Measurements from ENCODE around the gene MAD1L1.

Gene MAD1L1

GRCh38 chr7:2152646-2153045 is 80.1 kb downstream of the MAD1L1 start:
- DNase-seq: no peak

- DNase-seq: no peak
Measured at GRCh38 chr7:2151801-2152612, 80.7 kb downstream of the MAD1L1 start.

DNA sequence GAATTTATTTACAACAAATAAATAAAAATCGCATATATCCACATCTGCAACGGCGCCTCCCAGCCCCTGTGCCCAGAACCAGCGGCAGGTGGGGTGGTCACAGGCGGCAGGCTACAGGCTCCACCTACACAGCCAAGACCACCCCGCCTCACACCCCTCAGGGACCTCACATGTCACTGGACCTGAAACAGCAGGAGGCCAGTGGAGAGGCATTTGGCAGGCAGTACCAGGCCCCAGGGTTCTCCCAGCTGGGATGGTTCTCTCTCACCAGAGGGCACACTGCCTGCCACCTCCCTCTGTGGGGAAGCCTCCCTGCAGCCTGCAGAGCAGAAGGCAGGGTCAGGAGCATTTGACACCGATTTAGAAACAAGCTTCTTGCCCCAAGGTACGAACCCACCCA is 81.5 kb downstream of the MAD1L1 start:
- DNase-seq: no peak

GRCh38 chr7:2150445-2150815 is 82.3 kb downstream of the MAD1L1 start:
- no peak for DNase-seq

GRCh38 chr7:2149672-2150444 is 82.9 kb downstream of the MAD1L1 start:
- DNase-seq: no peak

GRCh38 chr7:2148814-2149213 is 83.9 kb downstream of the MAD1L1 start:
- DNase-seq: no peak

DNA sequence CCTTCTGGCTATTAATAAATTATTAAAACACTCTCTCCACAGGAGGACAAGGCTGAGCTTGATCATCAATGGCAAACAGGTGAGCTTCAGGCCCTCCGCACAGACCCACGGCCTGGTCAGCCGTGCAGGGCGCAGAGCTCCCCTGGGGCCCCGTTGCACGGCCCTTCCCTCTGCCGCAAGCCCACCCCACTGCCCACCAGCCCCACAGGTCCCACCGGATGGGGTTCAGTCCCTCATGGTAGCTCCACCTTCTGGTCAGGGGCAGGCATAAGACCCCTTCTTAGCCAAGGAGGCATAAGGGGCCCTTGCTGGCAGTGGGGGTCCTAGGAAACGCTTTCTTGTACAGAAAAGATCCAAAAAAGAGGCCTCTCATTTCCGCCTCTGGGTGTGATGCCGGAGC is 84.6 kb downstream of the MAD1L1 start:
- no peak for DNase-seq

GRCh38 chr7:2146676-2147472 is 85.9 kb downstream of the MAD1L1 start:
- DNase-seq: no peak

DNA sequence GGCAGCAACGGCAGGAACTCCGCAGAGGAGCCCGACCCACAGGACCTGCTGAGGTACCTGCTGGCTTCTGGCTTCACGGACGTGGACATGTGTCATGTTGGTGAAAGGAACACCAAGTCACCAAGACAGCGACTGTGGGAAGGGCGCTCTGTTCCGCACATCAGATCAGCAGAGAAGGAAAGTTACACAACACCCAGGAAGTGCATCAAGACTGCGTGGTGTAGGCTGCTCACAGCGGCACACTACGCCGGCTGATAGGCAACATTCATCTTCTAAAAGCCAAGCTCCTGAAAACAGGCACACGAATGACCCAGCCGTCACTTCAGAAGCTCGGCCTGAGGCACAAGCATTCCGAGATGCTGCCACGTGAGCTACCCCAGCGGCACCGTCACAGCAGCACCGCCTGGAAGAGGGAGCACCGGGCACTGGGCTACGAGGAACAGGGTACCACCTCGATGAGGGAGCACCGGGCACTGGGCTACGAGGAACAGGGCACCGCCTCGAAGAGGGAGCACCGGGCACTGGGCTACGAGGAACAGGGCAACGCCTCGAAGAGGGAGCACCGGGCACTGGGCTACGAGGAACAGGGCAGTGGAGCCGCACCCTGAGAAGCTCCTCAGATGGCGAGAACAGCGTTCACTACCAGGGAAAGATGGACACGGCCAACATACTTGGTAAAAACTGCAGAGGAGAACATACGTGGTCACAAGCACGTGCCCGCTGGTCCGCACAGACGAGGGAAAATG is 86.7 kb downstream of the MAD1L1 start:
- no peak for DNase-seq

DNA sequence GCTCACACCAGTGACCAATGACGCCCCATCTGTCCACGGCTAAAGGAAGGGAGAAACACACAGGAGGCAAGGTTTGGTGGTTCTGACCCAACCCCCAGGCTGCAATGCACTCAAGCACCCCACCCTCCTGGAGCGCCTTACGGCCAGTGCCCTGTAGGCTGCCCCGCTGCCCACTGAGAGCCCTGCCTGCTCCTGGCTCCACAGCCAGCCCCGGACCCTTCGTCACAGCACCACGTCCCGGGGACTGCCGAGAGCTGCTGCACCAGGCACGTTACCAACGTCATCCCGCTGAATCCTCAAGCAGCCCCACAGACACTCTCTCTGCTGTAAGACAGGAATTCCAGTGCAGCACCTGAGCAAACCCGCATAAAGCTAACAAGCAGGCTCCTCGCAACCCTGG is 87.8 kb downstream of the MAD1L1 start:
- DNase-seq: no peak

GRCh38 chr7:2143981-2144595 is 88.7 kb downstream of the MAD1L1 start:
- DNase-seq: no peak

GRCh38 chr7:2143450-2143849 is 89.3 kb downstream of the MAD1L1 start:
- no peak for DNase-seq

- DNase-seq: no peak
Measured at GRCh38 chr7:2142386-2142785, 90.4 kb downstream of the MAD1L1 start.

GRCh38 chr7:2141651-2142050 is 91.1 kb downstream of the MAD1L1 start:
- no peak for DNase-seq

GRCh38 chr7:2141021-2141410 is 91.7 kb downstream of the MAD1L1 start:
- DNase-seq: no peak

GRCh38 chr7:2140216-2141020 is 92.3 kb downstream of the MAD1L1 start:
- no peak for DNase-seq

GRCh38 chr7:2139004-2139699 is 93.6 kb downstream of the MAD1L1 start:
- DNase-seq: no peak

GRCh38 chr7:2138146-2138765 is 94.5 kb downstream of the MAD1L1 start:
- no peak for DNase-seq

GRCh38 chr7:2134740-2135139 is 98.0 kb downstream of the MAD1L1 start:
- no peak for DNase-seq

DNA sequence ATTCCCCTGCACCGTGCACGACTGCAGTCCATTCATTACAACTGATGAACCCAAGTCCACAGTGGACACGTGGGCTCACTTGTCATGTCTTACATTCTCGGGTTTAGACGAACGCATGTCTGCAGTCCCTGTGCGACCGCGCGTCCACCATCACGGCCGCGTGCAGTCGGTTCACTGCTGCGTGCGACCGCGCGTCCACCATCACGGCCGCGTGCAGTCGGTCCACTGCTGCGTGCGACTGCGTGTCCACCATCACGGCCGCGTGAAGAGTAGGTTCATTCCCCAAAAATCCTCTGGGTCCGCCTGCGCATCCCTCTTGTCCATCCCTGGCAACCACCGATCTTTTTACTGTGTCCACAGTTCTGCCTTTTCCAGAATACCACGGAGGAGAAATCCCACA is 100.5 kb downstream of the MAD1L1 start:
- DNase-seq: no peak

Measured in kidney glomerular epithelial cell (primary cell).